ENCODE data around the gene PHF3.

DNA sequence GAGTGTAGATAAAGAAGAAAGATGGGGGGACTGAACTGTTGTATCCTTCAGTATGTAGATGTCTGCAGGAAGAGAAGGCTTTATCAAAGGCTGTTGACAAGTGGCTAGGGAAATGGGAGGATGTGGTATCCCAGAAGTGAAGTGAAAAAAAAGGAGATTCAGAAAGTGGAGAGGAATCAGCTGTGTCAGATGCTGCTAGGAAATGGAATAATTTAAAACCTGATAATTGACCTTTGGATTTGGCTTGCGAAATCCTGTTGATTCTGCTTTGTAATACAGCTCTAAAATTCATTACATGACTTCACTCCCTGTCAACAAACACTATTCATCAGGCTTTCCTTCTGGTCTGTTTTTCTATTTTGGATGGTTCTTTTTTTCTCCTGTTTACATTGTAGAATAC is 41.7 kb downstream of the PHF3 start:
- TF ChIP-seq, protein P1, sequence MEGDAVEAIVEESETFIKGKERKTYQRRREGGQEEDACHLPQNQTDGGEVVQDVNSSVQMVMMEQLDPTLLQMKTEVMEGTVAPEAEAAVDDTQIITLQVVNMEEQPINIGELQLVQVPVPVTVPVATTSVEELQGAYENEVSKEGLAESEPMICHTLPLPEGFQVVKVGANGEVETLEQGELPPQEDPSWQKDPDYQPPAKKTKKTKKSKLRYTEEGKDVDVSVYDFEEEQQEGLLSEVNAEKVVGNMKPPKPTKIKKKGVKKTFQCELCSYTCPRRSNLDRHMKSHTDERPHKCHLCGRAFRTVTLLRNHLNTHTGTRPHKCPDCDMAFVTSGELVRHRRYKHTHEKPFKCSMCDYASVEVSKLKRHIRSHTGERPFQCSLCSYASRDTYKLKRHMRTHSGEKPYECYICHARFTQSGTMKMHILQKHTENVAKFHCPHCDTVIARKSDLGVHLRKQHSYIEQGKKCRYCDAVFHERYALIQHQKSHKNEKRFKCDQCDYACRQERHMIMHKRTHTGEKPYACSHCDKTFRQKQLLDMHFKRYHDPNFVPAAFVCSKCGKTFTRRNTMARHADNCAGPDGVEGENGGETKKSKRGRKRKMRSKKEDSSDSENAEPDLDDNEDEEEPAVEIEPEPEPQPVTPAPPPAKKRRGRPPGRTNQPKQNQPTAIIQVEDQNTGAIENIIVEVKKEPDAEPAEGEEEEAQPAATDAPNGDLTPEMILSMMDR (conservative IDR thresholded peaks at IDR 0.05; ENCODE audit: low read depth in 2 of 2) = no peak
- no peak for TF ChIP-seq EZH2 (IDR thresholded peaks at IDR 0.05; ENCODE audit: low read depth, unreplicated experiment)
- TF ChIP-seq EZH2phosphoT487 (IDR thresholded peaks at IDR 0.05; ENCODE audit: unreplicated experiment) = no peak
- TF ChIP-seq JUNB (IDR thresholded peaks at IDR 0.05; ENCODE audit: unreplicated experiment) = no peak
- no peak for TF ChIP-seq ETS1 (IDR thresholded peaks at IDR 0.05)
- no peak for TF ChIP-seq POLR2AphosphoS5 (IDR thresholded peaks at IDR 0.05; ENCODE audit: low read depth)
- no peak for TF ChIP-seq CREB1 (CRISPR knock-in tag; IDR thresholded peaks at IDR 0.05; ENCODE audit: low read depth)
- no peak for TF ChIP-seq ZNF114 (CRISPR knock-in tag; IDR thresholded peaks at IDR 0.05)
- TF ChIP-seq ZNF331 (CRISPR knock-in tag; IDR thresholded peaks at IDR 0.05; ENCODE audit: low read depth) = no peak
- no peak for TF ChIP-seq REST (IDR thresholded peaks at IDR 0.05; ENCODE audit: unreplicated experiment)
- no peak for TF ChIP-seq ZNF462 (CRISPR knock-in tag; IDR thresholded peaks at IDR 0.05)
- TF ChIP-seq NANOG (IDR thresholded peaks at IDR 0.05; ENCODE audit: borderline replicate concordance) = no peak
- no peak for TF ChIP-seq STAT1 (IDR thresholded peaks at IDR 0.05; ENCODE audit: unreplicated experiment)
